Diencephalon (tissue), 1 donor: Measurements from ENCODE around the gene GRIK2. TPM values are rescaled to one million over a fixed set of nuclear protein-coding genes. Genes with fewer than 3 reads are reported as not detected.

Experiments
- total RNA-seq: library from RNA; depleted of rRNA; stranded (reverse); fragments of >200 nt; gene quantifications from one replicate; pipeline ENCODE4 v1.2.3, GENCODE V29; 2014

Gene GRIK2
- total RNA-seq: 139 TPM

DNA sequence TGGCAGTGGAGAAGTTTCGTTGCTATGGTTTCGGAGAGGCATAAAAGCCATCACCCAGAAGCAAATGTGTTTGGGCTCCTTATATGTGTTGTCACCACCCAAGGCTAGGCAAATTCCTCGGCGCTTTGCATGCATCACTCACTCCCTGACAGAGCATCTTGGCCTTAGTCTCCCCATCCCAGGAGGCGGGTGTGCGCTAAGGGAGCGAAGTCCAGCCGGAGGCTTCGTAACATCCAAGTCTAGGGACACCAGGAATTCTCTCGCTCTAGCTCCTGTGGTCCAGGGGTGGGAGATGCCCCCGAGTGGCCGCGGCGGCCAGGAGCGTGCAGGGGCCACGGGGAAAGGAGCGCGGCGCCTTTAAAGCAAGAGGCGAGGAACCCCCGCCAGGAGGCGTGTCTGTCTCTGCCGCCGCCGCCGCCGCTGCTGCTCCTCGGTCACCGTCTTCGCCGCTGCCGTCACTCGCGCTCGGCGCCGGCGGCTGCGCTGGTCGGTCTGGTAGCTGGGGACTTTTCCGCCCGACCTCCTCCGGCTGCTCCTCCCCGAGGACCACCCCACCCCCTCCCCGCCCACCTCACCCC is at the start of gene GRIK2:
Gene GRIK2, plus strand, starts transcription at position 458 of the 578 bp plus-strand sequence.

